NCI-H1092 treated with DMSO at 0.1 percent for 48 hours (cell line): ENCODE measurements around the gene PRKCA.

Source experiments
- DNase-seq: peaks from one replicate; lab custom pipeline; 2025; lab: John Stamatoyannopoulos, UW

PRKCA gene

DNA sequence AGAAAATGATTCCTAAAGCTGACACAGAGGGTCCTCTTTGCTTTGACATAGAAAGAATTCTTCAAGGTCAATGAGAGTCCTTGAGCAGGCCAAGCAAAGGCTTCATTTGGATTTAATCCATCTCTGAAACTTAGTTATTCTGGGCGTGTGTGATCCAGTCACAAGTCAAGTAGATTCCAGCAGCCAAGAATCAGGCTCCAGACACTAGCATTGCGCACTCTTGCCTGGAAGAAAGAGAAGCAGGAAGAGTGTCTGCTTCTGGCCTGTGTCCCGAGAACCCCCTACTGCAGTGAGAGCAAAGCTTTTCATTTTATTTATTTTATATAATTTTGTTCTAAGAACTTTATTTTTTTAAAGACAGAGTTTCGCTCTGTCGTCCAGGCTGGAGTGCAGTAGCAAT, 444.3 kb downstream of the PRKCA start:
- DNase-seq, result no peak

DNA sequence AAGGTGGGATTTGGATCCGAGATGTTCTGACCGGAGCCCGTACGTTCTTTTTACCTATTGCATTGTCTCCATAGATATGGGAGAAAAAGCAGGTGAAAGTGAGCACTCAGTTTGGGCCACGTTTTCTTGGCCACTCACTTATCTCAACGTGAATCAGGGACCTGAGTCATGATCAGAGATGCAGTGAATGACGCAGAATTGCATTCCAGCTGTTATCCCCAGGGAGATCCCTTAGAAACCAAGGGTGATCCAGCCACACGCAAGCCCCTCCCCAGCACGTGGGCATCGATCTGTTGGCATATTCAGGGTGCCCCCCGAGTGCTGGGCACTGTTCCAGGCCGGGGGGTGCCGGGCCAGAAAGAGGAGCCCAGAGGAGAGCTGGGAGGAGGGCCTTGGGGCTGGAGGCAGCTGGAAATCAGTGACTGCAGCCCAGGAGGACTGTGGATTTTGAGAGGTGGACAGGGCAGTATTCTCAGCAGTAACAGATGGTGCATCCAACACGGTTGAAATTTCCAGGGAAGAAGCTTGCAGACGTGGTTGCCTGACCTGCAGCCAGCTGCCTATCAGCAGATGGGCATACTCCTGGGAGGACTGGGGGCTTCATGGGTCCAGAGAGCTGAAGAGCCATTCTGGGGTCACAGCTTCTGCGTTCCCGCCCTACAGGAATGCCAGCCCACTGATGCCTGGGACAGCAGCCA, 445.3 kb downstream of the PRKCA start:
- peak; percentile 30 for DNase-seq

DNA sequence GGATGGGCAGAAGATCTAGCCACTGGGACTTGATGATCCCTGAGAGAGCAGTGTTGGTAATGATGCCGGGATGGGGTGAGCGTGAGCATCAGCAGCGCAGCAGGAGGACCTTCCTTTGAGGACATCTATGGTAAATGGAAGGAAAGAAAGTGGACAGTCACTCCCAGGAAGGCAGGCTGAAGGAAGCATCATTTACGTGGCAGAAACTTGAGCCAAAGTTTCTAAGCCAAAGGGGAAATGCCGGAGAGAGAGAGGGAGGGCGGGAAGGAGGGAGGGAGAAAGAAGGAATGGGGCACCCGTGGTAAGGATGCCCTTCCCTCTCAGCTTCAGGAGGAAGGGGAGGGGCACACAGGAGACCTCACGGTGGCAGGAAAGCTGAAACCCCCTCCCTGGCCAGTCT, 446.2 kb downstream of the PRKCA start:
- DNase-seq, result no peak

DNA sequence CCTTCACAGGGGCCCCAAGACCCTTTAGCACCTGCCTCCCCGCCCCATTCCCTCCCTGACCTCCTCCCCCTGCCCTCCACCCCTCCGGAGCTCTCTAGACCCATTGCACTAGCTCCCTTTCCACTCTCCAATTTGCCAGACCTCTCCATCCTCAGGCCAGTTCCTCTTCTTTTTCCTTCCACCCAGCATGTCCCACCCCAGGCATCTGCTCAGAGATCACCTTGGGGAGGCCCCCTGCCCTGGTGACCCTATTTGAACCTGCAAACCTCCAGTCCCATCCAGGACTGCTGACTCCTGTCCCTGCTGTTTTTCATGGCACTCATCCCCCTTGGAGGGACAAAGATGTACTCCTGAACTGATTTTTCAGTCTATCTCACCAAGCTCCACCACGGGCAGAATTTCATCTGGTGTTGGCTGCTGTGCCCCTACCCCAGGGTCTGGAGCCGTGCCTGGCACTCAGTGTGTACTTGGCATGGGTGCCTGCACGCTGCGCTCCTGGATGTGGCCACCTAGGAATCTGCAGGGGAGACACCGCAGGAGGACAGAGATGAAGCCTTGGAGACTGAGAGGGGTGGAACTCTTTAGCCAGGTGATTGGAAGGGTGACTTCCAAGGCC, 446.9 kb downstream of the PRKCA start:
- no peak for DNase-seq

DNA sequence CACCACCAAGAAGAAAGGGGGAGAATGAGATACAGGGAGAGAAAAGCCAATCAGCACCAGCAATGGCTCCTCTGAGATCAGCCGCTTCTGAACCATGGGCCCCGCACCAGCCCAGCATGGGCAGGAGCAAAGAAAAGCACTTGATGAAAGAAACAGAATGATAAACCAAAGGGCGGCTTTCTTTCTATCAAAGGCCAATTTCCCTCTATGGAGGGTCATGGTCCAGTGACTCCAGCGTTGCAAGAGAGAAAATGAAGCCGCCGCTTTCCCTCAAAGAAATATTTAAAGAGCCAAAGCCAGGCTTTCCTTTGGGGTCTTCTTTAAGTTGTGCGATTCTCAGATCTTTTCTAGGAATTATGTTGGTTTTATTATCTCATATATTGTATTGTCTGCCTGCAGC, 447.7 kb downstream of the PRKCA start:
- no peak for DNase-seq

DNA sequence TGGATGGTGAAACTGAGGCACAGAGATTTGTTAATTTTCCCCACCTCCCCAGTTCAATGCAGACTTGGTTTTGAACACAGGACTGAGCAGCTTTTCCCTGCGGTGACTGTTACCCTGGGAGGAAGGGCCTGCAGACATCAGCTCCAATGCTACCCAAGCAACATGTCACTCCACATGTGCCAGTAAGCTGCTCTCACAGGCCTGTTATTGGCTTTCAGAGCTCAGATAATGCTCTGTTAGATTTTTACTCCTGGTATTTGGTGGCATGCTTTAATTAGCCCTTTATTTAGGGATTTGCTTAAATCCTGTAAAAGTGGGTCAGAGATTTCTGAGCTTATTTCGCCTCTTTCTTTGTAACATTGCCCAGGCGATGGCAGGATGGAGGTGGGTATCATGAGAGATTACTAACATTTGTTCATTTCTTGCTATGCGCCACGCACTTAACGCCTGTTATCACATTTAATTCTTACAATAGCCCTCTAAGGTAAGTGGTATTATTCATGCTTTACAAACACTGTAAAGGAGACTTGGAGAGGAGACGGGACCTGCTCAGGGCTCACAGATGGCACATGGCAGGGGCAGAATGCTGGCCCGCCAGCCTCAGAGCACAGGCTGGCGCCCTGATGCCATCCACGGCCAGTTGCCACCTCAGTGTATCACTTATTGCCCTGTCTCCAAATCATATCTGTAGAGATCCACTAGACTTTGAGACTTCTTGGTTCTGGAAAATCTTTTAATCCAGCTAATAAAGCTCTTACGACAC, 448.5 kb downstream of the PRKCA start:
- no peak for DNase-seq

DNA sequence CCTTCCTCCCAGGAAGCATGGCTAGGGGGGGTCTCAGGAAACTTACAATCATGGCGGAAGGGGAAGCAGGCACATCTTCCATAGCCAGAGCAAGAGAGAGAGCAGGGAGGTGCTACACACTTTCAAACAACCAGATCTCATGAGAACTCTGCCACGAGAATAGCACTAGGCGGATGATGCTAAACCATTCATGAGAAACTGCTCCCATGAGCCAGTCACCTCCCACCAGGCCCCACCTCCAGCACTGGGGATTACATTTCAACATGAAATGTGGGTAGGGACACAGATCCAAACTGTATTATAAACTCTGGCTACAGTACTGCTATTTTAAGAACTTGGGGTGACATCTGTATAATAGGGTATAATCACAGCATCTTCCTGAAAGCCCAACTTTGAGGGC, 449.4 kb downstream of the PRKCA start:
- no peak for DNase-seq

DNA sequence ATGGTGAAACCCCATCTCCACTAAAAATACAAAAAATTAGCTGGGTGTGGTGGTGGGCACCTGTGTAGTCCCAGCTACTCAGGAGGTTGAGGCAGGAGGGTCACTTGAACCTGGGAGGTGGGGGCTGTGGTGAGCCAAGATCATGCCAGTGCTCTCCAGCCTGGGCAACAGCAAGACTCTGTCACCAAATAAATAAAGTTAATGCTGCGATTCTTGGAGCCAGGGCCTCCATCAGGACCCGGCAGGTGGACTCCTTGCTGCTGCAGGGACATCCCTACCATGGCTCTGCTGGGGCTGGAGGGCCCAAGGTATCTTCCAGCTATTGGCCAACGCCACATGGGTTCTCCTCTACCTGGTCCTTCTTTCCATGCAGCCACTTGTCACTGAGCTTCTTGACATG, 450.0 kb downstream of the PRKCA start:
- DNase-seq, result no peak

DNA sequence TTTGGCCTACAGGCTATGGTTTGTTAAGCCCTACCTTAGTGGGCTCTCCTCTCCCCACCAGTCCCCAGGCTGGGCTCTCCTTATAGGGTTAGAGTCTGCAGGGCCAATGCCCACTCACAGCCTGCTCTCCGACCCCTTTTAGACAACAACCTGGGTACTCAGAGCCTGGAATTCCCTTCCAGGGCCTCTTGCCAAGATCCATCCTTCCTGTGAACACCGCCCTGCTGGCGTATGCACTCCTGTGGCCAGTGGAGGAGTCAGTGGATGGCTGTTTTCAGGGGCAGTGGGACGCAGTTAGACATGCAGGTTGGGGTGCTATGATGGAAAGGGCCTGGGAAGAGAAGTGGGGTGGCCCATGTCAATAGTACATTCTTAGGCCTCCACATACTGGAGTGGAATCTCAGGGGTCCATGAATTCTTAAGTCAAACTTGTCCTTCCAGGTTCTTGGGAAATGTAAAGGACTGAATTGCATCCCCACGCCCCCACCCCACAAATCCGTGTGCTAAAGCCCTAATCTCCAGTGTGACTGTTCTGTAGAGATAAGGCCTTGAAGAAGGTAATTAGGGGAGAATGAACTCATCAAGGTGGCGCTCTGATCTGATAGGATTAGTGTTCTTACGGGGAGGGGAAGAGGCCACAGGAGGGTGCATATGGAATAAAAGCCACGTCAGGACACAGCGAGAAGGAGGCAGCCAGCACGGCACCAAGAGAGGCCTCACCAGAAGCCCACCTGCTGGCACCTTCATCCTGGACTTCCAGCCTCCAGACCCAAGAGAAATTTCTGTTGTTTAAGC, 450.9 kb downstream of the PRKCA start:
- DNase-seq, result no peak

DNA sequence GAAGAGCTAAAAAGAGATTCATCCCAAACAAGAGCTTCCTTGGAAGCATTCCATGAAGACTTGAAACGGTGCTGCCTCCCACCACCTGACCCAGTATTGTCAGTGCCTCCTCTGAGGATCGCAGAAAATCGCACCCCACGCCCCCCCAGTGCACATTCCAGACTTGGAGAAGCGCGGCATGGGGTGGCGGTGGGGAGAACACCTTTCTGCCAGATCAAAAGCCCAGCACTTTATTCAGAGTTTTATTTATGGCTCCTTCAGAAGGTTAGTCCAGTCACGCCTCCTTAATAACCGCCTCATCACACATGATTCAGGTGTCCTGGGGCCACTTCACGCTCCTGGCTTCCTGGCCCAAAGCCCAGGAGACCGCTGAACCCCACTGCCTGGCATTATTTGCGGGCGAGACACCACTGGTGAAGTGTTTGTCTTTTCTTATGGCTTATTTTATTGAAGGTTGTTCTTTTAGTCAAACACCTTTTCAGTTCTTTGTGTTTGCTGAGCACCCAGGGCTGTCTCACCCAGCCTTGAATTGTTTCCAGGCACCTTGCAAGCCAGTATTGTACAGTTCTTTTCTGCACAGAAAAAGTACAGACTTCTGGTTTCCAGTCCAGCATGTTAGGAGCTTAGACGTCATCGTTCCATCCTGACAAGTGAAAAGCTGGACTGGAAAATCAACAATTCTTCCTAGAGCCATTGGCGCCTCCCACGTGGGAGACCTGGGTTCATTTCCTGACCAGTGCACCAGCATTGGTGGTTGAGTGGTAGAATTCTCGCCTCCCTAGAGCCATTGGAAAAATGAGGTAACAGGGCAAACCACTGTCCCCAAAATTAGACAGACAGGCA, 452.9 kb downstream of the PRKCA start:
- DNase-seq, result peak; percentile 91

DNA sequence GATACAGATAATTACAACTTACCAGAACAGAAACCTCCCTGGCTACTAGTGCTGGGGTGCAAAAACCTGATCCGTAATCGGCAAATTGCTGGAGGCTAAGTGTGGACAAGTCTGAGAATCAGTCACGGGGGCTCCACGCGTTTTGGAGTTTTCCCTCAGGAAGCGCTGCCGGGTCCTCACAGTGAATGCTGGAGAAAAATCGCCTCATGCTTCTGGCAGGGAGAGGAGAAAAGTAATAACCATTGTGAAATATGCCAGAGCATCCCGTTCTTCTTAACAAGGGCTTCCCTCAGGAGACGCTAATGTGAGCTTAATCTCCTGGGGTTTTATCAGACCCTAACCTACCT, 453.5 kb downstream of the PRKCA start:
- DNase-seq, result no peak

DNA sequence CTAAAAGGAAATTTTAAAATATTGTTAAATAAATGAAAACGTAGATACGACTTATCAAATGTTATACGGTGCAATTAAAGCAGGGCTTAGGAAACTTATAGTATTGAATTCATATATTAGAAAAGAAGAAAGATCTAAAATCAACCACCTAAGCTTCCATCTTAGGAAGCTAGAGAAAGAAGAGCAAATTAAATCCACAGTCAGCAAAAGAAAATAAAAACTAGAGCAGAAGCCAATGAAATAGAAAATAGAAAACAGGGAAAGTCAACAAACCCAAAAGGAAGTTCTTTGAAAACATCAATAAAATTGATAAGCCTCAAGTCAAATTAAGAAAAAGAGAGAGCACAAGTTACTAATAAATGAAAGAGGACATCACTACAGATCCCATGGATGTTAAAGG, 457.9 kb downstream of the PRKCA start:
- no peak for DNase-seq

DNA sequence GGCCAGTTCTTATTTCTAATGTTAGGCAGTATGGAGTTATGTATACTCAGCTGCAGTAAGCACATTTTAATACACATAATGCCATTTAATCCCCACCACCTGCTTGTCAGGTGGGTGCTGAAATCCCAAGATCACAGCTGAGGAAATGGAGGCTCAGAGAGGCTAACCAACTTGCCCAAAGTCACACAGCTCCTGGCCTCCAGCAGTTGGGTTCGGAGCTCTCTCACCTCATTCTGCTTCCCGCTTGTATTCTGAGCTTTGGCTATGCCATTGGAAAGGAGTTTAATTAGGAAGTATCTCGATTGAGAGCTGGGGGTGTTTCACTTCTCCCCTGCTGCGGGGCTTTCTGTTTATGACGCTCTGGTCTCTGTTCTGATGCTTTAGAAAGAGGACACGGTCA, 459.9 kb downstream of the PRKCA start:
- DNase-seq, result no peak

DNA sequence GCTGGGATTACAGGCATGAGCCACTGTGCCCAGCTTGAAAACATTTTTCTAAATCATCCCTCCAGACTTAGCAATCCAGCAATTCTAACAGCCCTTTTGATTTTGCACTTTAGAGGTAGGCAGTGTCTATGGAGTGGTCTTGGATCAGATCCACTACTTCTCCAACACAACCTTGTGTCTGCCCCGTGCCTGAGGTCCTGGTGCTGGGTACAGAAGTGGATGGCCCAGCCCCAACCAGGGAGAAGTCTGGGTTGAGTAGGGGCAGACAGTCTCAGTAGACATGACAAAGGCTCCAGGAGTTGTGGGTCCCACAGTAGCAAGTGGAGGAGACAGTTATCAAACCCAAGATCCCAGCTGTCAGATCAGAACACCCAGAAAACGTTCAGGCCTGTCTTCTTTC, 460.6 kb downstream of the PRKCA start:
- no peak for DNase-seq

DNA sequence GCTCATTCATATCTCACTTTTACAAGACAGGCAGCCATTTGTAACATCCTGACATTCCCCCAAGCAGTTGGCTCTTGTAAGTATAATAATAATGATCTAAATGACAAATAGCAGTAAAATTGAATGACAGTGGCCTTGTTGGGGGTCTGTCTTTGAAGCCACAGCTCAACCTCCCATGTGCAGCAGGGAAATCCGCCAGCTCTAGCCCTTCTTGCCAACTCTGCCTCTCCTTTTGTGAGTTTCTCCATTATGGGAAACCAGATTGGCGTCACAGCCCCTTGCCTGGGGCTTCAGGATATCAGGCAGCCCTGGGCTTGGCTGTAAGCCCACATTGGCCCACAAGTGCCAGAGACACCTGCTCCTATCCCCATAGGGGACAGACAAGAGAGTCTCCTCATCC, 462.1 kb downstream of the PRKCA start:
- DNase-seq, result peak; percentile 94

DNA sequence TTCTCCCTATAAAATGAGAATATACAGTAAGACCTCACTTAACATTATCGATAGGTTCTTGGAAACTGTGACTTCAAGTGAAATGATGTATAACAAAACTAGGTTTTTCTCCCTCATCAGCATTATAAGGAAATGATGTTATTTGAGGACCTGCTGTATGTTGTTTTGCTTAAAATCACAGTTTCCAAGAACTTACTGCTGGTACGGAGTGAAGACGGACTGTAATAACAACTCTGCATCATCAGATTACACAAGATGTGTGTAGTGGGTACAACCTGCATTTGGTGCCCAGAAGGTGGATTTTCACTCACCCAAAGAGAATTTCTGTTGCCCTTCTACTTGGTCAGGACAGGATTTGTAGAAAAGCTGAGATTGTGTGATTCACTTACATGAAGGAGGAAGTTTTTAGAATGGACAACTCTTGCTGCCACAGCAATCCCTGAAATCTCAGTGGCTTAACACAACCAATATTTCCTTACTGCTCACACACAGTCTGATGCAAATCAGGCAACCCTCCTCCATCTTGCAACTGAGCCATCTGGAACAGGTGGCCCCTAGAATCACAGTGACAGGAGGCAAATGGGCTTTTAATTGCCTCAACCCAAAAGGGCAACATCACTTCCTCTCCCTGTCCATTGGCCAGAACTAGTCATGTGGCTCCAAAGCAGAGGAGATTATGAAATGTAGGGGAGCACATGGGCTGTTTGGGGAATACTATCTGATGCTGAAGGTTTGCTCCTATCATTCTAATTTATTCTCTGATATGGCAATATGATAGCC, 464.9 kb downstream of the PRKCA start:
- DNase-seq, result no peak

DNA sequence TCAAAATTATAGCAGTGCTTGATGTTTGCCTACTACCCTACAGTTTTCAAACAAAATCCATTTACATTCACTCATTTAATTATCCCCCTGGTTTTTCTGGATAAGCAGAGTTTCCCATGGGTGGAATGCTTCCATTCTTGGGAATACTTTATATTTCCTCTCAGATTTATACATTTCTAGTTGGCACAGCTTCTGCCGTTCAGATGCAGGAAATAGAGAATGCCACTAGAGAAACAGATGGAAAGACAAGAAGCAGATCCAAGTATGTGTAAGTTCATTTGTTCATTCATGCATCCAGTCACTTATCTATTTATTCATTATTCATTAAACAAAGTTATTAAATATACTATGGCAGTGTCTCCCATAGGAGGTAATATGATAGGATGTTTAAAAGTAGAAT, 467.5 kb downstream of the PRKCA start:
- no peak for DNase-seq

DNA sequence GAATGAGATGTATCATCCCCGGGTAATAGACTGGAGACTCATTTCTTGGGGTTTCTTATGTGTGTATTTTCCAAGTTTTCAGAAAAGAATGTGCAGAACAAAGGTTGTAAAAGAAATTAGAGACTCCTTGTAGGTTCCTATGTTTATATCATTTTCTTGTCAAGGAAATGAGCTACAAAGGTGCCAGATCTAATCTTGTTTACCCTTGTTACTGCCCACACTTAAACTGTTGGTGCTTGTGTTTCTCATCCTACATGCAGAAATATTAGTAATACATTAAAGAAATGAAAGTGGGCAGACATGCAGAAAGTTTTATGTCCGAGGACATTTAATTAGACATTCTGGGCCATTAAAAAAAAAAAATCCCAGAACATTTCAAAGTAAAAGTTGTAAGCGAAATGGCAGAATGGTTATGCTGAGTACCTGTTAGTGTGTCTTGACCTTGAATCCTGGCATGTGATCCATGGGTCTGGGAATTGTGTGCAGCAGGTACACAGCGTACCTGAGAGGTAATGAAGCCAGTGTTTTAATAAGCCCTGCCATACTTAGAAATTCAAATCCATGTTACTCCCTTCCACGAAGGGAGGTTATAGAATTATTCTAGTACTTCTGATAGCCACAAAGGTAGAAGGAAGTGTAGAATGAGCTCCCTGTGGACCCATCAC, 469.9 kb downstream of the PRKCA start:
- no peak for DNase-seq

DNA sequence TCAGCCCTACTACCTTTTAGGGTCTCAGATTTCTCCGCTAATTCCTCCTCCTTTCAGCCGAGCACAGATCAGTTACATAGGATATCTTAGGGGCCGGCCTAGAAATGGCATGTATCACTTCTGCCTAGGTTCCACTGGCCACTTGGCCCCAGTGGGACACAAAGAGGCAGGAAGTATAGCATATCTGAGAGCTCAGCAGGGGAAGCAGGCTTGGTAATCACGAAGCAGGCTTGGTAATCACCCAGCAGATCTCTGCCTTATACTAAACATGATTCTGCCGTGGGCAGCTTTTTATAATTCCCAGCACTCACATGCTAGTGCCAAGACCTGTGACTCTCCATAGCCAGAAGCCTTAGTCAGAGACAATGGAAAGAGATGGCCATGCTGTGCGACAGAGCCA, 472.9 kb downstream of the PRKCA start:
- DNase-seq, result no peak

DNA sequence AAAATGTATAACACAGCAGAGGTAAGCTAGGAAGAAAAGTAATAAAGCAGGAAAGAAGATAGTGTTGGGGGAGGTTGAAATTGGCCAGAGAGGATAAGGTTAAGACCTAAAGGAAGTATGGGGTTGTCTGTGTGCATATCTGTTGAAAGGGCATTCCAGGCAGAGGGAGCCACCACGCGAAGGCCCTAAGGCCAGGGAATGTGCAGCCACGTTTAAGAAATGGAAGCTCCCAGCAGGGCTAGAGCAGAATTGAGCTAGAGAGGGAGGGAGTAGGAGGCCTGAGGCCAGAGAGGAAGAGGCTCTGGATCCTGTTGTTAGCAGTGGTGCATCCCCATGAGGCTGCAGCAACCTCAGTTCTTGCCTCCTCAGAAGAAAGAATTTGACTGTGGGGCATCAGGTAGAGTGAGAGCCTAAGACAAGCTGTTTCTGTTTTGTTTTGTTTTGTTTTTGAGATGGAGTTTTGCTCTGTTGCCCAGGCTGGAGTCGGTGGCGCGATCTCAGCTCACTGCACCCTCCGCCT, 473.5 kb downstream of the PRKCA start:
- DNase-seq, result no peak
